Measurements from ENCODE around the gene S100A14.

Gene S100A14

DNA sequence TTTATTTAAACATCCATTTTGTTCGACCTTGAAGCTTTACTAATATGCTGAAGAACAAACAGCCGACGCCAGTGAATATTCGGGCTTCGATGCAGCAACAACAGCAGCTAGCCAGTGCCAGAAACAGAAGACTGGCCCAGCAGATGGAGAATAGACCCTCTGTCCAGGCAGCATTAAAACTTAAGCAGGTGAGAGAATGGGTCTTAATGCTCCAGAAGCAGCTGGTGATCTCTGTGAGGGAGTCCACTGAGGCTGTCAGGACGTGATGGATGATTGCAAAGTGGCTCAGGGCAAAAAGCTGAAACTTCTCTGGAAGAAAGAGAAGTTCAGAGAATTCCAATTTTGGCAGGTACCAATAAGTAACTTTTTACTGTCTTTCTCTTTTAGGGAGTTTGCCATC, 22.1 kb upstream of the S100A14 start:
- no peak for DNase-seq

DNA sequence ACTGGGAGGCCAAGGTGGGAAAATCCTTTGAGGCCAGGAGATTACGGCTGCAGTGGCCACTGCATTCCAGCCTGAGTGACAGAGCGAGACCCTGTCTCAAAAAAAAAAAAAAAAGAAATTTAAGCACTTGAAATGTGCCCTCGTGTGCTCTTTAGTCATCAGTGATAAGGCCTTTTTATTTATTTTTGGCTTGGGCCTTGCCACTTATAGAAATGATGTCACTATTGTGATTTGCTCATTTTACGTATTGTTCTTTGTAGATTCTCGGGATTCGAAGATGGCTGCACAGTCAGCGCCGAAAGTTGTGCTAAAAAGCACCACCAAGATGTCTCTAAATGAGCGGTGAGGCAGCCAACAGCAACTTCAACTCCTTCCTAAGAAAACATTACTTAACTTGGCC, 20.2 kb upstream of the S100A14 start:
- no peak for DNase-seq

DNA sequence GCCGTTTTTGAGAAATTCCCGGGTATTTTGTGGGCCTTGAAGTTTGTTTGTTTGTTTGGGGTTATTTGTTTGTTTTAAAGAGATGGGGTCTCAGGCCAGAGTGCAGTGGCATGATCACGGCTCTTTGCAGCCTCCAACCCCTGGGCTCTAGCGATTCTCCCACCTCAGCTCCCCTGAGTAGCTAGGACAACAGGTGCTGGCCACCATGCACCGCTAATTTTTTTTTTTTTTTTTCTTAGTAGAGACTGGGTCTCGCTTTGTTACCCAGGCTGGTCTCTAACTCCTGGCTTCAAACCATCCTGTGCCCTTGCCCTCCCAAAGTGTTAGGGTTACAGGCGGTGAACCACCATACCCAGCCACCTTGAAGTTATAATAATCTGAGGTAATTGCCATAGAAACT, 19.7 kb upstream of the S100A14 start:
- DNase-seq, result no peak

GRCh38 chr1:153633754-153634665, 17.9 kb upstream of the S100A14 start, which contains the start of gene CHTOP:
Gene CHTOP, plus strand, starts transcription at chr1:153634066. Its CDS starts 2,523 bp downstream, at chr1:153636589.
- peak; percentile 68 to 98 (median 96) for DNase-seq

- DNase-seq, result no peak
Measured at GRCh38 chr1:153633161-153633753, 17.1 kb upstream of the S100A14 start.

DNA sequence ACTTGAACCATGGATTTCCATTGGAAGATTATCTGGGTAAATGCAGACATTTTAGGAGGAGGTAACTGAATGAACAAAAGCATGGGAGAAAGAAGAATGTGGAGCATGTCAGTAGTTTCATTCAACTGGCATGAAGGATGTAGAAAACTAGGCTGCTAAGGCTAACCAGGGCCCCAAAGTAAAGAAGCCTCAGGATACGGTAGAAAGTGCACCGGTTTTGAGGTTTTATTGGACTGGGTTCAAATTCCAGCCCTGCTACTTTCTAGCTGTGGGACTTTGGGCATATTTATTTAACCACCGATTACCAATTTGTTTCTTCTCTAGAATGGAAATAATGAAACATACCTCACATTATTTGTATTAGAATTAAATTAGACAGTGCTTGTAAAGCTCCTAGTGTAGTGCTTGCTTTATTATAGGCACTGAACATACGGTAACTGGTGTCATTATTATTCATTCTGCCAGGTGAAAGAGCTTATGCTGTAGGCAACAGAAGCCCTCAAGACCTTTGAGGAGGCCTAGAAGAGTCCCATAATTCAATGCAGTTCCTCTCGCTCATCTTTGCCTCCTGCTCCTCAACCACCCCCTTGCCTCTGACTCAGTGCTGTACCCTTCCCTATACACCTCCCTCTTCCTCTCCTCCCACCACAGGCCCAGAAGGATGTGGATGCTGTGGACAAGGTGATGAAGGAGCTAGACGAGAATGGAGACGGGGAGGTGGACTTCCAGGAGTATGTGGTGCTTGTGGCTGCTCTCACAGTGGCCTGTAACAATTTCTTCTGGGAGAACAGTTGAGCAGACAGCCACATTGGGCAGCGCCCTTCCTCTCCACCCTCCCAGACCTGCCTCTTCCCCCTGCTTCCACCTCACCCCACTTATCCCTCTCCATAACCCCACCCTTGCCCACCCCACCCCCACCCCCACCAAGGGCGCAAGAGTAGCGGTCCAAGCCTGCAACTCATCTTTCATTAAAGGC, 15.2 kb upstream of the S100A14 start:
- no peak for DNase-seq

GRCh38 chr1:153630384-153630783, 14.3 kb upstream of the S100A14 start:
- DNase-seq, result peak in 1 of 14 donors; percentile 47

DNA sequence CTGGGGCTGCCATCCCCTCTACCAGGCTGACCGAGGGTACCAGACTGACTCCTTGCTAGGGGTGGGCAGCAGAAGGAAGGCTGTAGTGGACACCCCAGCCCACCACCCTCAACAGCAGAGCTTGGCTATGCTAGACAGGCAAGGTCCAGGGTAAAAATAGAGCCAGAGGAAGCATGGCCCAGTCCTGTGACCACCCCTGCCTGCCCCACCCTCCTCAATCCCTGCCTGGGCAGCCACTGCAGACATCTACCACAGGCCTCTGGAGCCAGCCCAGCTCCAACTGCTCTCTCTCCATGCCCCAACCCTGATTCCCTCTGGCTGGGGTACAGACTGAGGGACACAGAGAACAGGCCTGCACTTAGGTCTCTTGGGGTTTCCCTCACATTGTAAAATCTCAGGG, 13.8 kb upstream of the S100A14 start:
- DNase-seq, result peak in 10 of 14 donors; percentile 18 to 60 (median 38)

DNA sequence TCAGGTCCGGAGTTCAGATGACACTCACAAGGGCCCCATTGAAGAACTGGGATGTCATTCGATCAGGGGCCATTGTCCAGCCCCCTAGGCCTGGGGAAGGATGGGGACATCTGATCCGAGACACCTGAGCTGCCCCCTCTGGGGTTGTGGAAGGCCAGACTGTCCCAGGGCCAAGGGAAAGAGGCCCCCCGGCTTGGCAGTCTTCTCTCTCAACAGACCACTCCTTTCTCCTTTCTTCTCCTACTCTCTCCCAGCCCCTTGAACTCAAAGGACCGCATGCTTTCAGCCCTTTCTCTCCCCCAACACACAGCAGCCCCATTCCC, 13.2 kb upstream of the S100A14 start:
- DNase-seq, result peak in 1 of 14 donors; percentile 60

DNA sequence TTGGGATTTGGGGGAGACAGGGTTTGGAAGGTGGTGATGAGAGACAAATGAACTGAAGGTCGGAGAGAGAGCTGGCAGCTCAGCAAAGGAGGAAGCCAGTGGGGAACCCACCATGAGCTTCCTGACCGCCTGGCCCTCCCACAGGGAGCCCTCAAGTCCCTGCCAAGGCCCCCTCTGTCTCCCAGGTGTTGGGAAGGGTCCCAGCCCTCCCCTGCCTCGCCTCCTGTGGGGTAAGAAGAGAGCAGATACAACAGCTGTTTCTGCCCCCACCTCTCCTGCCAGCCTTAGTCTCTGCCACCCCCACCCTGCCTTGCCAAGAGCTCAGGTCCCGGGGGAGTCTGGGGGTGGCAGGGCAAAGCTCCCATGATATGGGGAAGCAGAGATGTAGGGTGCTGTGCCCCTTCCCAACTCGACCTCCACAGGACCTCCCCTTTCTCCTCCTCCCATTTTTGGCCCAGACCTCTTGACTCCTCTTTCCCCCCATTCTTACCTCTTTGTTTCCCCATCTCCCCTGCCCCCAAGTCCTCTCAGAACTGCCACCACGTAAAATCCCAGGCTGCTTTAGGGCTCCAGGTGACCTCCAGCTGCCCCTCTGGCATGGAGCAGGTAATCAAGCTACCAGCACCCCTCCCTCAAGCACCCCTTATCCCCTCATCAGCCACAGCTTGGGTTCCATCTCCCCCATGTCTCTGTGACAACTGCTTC, 12.7 kb upstream of the S100A14 start:
- DNase-seq, result peak in 2 of 14 donors; percentile 56 to 57

DNA sequence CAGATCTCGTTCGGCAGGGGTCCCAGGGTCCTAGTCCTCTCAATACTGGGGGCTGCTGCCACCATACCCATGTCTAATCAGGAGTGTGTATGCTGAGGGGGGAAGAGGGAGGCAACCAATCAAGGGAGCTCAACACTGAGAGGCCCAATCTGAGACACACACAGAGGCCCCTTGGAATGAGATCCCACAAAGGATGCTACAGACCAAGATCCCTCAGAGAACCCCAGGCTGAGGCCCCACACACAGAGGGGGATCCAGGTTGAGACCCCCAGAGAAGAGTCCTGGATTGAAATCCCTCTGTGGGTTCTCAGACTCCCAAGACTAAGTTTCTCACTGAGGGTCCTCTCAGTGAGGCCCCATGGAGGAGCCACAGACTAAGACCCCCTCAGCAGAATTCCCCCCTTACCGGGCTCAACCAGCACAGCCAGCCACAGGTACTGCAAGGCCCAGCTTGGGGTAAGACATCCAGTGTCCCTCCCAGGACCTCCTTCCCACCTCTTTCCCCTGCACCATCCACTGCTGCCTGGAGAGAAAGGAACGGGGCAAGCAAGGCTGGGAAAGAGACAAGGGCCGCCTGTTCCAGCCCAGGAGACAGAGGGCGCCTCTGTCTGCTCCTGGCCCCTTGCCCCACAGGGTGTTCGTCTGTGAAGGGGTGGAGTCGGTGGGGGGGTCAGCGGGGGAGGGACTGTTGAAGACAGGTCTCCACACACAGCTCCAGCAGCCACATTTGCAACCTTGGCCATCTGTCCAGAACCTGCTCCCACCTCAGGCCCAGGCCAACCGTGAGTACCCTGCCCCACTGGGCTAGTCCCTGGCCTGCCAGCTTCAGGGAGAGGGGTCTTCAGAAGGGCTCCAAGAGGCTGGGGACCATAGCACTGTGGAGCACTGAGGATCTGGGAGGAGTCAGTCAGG, 11.8 kb upstream of the S100A14 start, which contains the start of gene S100A1:
TSS of gene S100A1 (plus strand) at position 720 of the 912 bp plus-strand sequence. CDS start 2,088 bp downstream, outside the sequence.
- DNase-seq, result peak in 12 of 14 donors; percentile 14 to 91 (median 65)

DNA sequence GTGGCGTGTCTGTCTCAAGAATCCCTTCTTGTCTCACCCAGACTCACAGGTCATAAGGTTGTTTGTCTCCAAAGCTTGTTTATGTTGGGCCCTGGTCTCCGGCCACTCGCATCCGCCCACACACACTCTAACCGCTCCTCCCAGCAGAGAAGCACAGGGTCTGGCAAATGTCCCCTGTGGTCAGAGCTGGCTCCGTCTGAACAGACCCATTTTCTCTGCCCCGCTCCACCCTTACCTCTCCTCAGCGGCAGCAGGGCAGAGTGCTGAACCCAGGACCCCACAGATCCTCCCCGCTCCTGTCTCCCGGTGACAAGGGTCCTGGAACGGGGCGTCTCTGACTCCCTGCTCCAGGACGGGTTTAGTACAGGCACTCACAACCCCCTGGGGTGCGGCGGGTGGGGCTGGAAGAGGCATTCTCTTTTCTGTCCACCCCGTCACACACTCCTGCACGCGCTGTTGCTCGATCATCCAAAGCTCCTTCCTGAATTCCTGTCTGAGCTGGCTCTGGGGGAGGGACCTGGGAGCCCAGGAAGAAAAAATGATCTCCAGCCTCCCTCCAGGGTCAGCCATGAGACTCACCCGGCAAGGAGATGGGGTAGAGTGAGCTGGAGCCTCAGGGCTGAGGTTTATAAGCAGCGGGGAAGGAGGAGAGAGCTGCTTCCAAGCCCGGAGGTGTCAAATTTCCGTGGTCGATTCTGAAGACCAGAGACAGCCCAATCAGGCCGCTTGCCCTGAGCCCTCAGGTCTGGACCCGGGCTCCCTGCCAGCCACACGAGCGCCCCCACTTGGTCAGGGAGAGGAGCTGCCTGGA, 11.0 kb upstream of the S100A14 start, which contains the start of gene S100A13:
TSS of gene S100A13 (minus strand) at position 602 of the 811 bp plus-strand sequence. CDS start 1,033 bp downstream, outside the sequence.
- DNase-seq, result peak in 11 of 14 donors; percentile 52 to 84 (median 68)

GRCh38 chr1:153626477-153626903, 10.4 kb upstream of the S100A14 start:
- DNase-seq, result no peak

DNA sequence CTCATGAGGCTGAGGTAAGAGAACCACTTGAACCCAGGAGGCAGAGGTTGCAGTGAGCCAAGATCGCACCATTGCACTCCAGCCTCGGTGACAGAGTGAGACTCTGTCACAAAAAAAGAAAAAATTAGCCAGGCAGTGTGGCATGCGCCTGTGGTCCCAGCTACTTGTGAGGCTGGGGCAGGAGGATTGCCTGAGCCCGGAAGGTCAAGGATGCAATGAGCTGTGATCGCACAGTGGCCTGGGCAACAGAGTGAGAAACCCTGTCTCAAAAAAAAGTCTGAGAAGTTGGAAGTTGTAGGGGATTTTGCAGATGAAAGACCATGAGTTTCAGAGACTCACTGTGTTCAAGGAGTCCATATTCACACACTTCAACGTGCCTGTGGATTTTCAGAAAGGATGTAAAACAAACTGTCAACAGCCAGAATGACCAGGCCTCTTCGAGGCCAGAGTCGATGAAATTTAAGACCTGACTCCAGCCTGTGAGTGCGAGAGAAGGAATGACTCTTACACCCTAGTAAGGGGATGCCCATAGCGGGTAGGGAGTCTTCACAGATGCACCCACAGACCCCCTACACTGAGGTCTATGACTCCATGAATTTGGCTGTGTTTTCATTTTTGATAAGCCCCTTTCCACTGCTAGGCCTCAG, 9.0 kb upstream of the S100A14 start:
- no peak for DNase-seq

DNA sequence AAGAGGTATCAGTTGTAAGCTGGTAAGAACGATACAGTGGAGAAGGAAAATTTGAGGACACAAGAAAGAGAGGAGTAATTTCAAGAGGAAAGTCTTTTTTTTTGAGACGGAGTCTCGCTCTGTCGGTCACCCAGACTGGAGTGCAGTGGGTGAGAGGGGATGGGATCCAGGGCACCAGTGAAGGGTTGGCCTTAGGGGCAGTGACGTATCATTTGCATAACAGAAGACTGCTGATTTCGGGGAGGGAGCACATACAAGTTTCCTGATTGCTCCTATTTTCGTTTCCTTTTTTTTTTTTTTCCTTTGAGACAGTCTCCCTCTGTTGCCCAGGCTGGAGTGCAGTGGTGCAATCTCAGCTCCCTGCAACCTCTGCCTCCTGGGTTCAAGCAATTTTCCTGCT, 7.0 kb upstream of the S100A14 start:
- DNase-seq, result no peak

DNA sequence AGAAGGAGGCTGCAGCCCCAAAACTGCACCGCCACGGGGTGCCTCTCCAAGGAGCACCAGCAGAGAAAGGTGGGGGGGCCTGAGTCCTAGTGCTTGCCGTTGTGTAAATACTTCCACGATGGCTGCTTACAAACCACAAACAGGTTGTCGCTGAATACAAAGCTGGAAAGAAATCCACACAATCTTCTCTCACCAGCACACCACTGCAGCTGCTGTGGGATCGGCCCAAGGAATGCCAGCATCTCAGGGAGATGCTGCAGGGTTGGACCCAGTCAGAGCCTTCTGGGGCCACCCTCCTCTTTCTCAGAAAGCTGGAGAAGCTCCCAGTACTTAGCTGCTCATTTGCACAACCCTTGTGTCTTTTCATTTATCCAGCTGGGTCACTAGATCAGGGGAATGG, 3.0 kb upstream of the S100A14 start:
- DNase-seq, result no peak

DNA sequence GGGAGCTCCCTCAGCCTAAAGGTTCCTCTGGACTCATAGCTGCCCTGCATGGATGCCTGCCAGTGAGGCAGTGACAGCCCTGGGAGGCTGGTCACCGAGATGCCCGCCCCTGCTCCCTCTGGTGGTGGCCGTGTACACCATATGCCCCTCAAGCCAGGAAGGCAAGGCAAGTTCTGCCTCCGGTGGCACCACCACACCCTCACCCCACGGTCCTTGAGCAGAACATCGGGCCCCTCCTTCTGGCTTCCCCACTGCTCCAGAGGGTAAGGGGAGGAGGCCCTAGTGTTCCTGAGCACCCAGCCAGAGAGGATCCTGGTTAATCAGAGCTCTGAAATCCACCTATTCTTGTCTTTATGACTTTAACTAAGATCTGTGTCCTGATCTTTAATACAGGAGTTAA, 1.5 kb upstream of the S100A14 start:
- peak in 4 of 14 donors; percentile 28 to 54 (median 32) for DNase-seq

GRCh38 chr1:153616917-153617311, 789 bp upstream of the S100A14 start:
- DNase-seq, result no peak

GRCh38 chr1:153615406-153615805, 719 bp downstream of the S100A14 start:
- DNase-seq, result no peak

Measured in C1 segment of cervical spinal cord (tissue), 14 donors.